Smooth muscle cell of the brain vasculature (primary cell): ENCODE results near the gene HMOX1.
A peak's percentile ranks its signal among the peaks of the same experiment; 100 is the strongest.
"Not testable (repeated sequence)": the region's sequence is repeated elsewhere in the genome, so short reads cannot be mapped to it uniquely, and the experiment has no call there.

ENCODE experiments used
- DNase-seq: peaks from one replicate; pipeline ENCODE4 v3.0.0-alpha.2; 2012; ENCODE audit warnings: low read depth, low spot score

HMOX1 gene

GRCh38 chr22:35379146-35379993, 1.5 kb upstream of the HMOX1 start:
- DNase-seq: no peak

- DNase-seq: no peak
Measured at GRCh38 chr22:35380013-35380412, 883 bp upstream of the HMOX1 start.

- no peak for DNase-seq
Measured at GRCh38 chr22:35381424-35382009, 621 bp downstream of the HMOX1 start.

DNA sequence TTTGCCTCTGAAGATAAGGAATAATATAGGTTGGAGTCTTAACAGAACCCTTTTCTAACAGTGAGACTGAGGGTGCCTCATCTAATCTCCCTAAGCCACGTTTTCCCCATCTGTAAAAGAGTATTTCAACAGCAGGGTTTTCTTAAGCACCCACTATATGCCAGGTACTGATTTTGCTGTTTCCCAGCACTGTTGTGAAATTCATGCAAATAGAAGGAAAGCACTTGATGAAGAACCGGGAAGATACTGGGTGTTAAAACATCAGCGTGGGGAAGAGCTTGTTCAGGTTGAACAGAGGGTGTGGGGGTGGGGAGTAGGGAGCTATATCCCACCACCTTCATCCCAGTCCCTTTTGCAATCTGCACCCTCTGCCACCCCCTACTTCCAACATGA, 2.8 kb downstream of the HMOX1 start:
- DNase-seq: no peak

DNA sequence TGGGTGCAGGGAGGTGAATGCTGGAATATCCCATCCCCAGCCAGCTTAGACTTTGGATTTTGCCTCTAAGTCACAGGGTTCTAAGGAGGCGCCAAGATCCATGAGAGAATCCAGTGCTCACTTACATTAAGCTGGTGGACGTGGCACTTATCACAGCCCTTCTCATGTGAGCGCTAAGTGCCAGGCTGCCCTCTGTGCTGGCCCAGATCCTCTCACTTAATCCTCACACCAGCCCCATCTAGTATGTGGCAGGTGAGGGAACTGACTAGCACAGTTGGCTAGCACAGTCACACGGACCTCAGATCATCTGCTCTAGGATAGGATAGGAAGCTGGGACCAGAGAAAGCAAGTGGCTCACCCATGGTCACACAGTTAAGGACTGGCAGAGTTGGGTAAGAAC, 3.6 kb downstream of the HMOX1 start:
- no peak for DNase-seq

DNA sequence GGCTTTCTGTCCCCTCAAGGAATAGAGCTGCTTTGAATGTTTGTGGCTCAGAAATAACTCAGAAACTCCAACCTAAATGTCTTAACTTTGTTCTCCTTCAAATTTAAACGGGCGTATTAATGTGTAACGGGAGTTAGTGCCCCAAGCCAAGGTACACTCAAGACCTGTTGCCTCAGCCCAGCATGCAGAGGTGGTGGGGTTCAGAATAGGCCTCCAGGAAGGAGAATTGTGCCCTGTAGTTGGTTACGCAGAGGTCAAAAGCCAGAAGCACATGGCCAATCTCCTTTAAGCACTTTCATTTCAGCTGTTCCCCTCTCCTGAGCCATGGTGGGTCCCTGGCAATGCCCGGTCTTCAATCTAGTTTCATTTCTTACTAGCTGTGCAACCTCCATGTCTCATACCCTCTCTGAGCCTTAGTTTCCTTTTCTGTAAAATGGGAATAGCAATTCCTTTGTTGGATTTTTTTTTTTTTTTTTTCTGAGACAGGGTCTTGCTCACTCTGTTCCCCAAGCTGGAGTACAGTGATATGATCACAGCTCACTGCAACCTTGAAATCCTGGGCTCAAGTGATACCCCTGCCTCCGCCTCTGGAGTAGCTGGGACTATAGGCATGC, 4.2 kb downstream of the HMOX1 start:
- no peak for DNase-seq

DNA sequence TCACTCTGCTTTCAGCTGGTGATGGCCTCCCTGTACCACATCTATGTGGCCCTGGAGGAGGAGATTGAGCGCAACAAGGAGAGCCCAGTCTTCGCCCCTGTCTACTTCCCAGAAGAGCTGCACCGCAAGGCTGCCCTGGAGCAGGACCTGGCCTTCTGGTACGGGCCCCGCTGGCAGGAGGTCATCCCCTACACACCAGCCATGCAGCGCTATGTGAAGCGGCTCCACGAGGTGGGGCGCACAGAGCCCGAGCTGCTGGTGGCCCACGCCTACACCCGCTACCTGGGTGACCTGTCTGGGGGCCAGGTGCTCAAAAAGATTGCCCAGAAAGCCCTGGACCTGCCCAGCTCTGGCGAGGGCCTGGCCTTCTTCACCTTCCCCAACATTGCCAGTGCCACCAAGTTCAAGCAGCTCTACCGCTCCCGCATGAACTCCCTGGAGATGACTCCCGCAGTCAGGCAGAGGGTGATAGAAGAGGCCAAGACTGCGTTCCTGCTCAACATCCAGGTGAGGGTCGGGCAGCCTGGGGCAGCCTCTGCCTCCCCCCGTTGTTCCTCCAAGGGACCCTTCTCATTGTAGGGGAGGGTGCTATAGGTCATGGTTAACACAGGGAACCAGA, 5.9 kb downstream of the HMOX1 start:
- DNase-seq: no peak

GRCh38 chr22:35390933-35391332, 10.0 kb downstream of the HMOX1 start:
- no peak for DNase-seq

DNA sequence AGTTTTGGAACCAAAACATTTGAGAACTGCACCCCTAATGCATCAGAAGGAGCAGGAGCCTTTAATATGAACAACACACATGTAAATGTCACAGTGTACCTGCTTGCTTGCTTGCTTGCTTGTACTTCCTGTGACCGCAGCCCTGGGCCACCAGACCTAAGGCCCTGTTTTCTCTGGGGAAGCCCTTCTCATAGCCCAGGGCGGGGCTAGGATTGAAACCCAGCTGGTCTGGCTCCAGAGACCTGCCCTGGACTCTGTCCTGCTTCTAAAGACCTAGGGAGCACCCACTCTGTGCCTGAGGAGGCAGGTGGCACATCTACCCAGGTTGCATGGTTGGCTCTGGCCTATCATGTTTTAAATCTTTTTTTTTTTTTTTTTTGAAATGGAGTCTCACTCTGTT, 11.5 kb downstream of the HMOX1 start:
- no peak for DNase-seq

- DNase-seq: no peak
Measured at GRCh38 chr22:35393116-35394010, 12.5 kb downstream of the HMOX1 start.

DNA sequence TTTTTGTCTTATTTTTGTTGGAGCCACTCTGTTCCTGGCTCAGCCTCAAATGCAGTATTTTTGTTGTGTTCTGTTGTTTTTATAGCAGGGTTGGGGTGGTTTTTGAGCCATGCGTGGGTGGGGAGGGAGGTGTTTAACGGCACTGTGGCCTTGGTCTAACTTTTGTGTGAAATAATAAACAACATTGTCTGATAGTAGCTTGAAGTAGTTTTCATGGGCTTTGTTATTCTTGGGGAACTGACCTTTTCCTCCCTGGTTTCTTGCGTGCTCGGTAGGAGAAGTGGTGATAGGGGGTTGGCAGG, 13.1 kb downstream of the HMOX1 start:
- no peak for DNase-seq

- DNase-seq: no peak
Measured at GRCh38 chr22:35394810-35395563, 14.1 kb downstream of the HMOX1 start.

DNA sequence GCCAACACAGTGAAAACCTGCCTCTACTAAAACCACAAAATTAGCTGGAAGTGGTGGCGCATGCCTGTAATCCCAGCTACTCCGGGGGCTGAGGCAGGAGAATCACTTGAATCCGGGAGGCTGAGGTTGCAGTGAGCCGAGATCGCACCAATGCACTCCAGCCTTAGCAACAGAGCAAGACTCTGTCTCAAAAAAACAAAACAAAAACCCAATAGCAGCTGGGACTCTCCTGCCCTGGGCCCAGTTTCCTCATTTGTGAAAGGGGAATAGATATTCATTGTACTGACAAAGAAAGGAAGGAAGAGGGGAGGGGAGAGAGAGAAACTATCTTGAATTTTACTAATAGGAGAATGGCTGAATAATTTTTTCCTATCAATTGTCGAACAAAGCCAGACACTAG, 15.7 kb downstream of the HMOX1 start:
- DNase-seq: not testable (repeated sequence)

DNA sequence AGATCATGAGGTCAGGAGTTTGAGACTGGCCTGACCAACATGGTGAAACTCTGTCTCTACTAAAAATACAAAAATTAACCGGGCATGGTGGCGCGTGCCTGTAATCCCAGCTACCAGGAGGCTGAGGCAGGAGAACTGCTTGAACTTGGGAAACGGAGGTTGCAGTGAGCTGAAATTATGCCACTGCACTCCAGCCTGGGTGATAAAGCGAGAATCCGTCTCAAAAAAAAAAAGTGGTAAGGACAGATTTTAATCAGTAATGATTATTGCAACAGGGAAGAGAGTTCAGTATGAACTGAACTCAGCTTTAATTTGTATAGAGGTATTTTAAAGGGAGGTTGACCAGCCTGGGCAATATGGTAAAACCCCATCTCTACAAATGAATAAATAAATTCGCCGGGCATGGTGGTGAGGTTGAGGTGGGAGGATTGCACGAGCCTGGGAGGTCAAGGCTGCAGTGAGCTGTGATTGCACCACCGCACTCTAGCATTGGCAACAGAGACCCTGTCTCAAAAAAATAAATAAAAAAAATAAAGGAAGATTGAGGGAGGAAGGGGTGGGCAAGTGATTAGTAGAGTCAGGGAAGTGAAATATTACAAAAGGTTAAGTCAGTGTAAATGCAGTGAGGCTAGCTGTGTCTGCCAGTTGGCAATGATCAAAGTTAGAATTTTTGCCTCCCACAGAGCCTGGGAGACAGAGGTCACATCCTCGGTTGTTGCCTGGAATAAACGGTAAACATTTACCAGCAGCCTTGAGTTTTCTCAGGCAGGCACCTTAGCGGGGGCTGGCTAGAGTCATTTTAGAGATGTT, 16.4 kb downstream of the HMOX1 start:
- peak; percentile 85 for DNase-seq

- no peak for DNase-seq
Measured at GRCh38 chr22:35398591-35398973, 17.7 kb downstream of the HMOX1 start.

DNA sequence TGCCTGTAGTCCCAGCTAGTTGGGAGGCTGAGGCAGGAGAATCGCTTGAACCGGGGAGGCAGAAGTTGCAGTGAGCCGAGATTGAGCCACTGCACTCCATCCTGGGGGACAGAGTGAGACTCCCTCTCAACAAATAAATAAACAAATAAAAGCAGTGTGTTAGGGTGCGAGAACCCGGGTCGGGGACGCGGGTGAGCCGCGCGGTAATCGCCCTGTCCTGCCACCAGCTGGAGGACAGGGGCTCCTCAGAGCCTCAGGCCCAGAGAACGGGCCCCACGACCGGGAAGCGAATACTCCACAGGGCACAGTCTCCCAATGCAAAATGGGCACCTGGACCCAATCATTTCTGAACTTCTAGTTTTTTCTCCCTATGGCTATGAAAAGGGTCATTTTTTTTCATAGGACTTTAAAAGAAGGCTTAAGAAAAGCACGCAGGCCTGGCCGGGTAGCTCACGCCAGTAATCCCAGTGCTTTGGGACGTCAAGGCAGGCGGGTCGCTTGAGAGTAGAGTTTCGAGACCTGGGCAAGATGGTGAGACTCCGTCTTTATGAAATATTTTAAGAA, 18.3 kb downstream of the HMOX1 start:
- no peak for DNase-seq

- peak; percentile 90 for DNase-seq
Measured at GRCh38 chr22:35399678-35400500, 19.0 kb downstream of the HMOX1 start, which contains the start of gene MCM5. Gene MCM5, plus strand, starts transcription at chr22:35400140. Its CDS starts 299 bp downstream, at chr22:35400439.

DNA sequence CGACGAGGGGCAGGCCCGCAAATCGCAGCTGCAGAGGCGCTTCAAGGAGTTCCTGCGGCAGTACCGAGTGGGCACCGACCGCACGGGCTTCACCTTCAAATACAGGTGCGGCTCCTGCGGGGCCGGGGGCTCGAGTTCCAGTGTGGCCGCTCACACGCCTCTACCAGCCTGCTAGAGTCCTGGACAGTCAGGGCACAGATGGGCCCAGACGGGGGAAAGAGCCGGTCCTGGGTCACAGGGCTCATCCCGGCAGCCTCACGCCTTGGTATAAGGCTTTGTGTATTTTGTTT, 19.6 kb downstream of the HMOX1 start:
- no peak for DNase-seq

- DNase-seq: no peak
Measured at GRCh38 chr22:35401863-35402262, 21.0 kb downstream of the HMOX1 start.
